ENCODE results near the gene SEMA5A.

- no peak for TF ChIP-seq CTCF (IDR thresholded peaks at IDR 0.05)
- TF ChIP-seq POLR2A (IDR thresholded peaks at IDR 0.05): no peak
- no peak for TF ChIP-seq POLR2AphosphoS5 (IDR thresholded peaks at IDR 0.05)
Measured at GRCh38 chr5:9411142-9411541, 134.7 kb downstream of the SEMA5A start.

Measured in breast epithelium (tissue), 3 donors.